ENCODE results near the gene GLCE. TPM values are rescaled to one million over a fixed set of nuclear protein-coding genes. Genes with fewer than 3 reads are reported as not detected.
"Not testable (repeated sequence)": the region's sequence is repeated elsewhere in the genome, so short reads cannot be mapped to it uniquely, and the experiment has no call there.

The GLCE gene
- total RNA-seq, 1 donor from 2014 or later = 42.7 TPM

DNA sequence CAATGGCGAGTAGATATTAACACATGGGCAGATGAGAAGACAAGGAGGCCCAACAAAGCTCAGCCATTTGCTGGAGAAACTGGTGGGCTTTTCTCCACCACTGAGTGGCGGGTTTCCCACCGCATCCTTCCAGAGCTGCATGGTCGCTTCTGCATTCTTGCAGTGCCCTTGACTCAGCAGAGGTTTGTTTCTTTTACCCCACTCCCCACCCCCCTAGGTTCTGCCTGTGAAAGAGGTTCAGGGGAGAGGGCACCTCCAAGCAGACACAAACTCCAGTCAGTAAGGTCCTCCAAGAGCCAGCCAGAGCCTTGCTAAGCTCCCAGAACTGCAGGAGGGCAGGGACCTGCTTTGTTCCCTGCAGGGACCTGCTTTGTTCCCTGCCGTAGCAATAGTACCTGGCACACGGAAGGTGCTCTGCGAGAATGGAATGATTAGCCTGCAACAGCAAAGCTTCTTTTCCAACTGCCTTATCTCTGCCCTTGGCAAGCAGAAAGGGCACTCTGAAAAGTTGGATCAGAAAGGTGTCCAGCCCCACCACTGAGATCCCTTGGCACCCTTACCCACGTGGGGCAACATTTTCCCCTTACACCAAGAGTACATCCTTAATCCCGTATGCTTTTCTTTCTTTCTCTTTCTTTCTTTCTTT, 139.6 kb downstream of the GLCE start:
- DNase-seq = no peak

DNA sequence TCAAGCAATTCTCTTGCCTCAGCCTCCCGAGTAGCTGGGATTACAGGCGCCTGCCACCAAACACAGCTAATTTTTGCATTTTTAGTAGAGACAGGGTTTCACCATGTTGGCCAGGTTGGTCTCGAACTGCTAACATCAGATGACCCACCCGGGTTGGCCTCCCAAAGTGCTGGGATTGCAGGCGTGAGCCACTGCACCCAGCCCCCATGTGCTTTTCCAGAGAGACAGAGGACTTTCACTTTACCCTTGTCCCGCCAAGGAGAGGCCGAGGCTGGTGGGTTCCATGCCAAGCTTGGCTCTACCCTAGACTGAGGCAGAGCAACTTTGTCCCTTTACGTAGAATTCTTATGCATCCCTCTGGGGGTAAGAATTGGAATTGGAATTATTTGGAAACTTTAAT, 140.7 kb downstream of the GLCE start:
- not testable (repeated sequence) for DNase-seq

DNA sequence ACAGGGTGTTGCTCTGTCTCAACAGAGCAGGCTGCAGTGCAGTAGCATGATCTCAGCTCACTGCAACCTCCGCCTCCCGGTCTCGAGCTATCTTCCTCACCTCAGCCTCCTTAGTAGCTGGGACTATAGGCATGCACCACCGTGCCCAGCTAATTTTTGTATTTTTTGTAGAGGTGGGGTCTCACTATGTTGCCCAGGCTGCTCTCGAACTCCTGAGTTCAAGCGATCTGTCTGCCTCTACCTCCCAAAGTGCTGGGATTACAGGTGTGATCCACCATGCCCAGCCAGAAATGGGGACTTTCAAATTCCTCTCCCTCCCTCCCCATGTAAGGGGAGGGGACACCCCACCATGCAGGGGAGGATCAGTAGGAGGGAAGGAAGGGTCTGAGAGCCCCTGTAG, 141.7 kb downstream of the GLCE start:
- DNase-seq = not testable (repeated sequence)

DNA sequence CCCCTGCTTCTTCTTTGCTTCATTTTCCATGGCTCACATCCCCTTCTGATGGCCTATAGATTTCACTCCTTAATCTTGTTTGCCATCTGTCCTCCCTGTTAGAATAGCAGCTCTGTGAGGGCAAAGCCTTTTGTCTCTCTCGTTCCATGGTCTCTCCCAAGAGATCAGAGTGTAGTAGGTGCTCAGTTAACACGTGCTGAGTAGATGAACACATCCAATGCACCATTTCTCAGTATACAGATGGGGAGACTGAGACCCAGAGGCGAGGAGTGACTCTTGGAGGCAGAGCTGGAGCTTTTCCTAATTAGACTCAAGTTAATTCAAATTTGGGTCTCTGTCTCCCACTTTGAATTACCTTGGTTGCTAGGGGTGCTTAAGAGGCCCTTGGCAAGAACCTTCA, 142.5 kb downstream of the GLCE start:
- DNase-seq = no peak

DNA sequence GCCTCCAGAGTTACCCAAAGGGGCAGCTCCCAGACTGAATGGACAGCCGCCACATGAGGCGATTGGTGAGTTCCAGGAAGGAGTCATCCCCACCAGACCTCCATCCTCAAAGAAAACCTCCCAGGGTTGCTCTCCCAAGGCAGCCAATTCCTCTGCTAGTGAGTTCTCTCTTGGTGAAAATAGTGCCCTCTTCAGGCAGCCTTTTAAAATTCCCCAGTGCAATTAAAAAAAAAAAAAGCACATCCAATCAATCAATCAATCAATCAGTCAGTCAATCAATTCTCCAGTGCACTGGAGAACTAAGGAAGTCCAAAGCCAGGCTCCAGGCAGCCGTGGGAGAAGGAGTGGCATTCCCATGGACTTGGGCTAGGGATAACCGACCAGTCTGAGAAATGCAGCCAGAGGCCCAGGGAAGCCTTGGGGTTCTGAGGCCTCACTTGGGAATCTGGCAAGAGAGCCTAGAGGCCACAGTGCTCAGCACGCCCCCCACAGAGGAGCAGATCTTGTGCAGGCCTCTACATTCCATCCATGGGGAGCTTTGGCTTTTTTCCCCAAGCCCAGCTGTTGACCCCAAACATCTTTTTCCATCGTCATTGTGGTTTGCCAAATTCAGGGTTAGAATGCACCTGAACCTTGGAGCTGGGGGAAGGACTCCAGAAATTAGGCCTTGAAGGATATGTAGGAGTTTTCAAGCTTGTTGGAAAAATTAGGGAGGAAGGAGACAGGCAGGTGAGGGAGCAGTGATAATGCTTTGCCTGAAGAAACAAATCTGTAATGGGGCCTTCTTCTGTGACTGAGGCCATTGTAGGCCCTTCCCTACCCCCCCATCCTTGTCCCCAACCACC, 143.1 kb downstream of the GLCE start:
- no peak for DNase-seq

DNA sequence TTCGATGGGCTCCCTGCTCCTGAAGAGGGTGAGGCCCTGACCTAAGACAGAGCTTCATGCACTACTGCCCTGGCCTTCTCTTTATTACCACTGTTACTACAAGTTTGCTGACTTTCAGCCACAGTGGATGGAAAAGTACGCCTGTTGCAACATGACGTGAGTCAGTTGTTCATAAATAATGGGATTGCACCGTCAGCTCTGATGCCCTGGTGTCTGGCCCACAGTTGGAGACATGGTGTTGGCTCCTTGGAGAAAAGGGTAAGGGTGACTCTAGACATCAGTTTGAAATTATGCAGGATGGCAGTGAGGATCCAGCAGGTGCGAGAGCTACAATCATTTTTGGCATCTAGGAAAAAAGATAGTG, 143.7 kb downstream of the GLCE start:
- DNase-seq = no peak

DNA sequence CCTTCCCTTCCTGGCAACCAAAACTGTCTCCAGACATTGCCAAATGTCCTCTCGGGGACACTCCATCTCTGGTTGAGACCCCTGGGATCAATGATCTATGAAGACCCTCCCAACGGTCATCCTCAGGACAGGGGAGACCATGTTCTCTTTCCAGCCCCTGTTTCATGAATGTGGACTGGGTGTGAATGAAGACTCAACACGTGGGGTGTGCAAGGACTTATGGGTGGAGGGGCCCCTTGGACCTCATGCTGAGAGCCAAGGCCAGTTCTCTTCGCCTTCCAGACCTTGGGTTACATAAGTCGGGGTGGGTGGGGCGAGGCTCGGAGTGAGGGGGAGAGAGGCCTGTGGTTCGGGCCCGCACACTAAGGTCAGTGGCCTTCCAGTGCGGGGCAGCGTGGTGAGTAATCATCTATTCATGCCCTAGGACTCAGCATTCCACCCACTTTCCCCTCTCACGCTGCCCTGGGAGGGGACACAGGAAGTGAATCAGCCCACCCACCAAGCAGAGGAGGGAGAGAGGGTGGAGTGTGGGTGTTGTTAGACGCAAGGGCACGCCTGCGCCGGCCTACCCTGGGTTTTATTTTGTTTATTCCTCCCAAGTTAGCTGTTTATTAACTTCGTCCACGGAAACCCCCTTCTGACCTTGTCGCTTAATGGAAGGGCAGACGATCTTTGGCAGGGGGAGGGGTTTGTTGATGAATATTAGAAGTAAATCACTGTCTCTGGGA, 144.9 kb downstream of the GLCE start:
- DNase-seq = no peak

DNA sequence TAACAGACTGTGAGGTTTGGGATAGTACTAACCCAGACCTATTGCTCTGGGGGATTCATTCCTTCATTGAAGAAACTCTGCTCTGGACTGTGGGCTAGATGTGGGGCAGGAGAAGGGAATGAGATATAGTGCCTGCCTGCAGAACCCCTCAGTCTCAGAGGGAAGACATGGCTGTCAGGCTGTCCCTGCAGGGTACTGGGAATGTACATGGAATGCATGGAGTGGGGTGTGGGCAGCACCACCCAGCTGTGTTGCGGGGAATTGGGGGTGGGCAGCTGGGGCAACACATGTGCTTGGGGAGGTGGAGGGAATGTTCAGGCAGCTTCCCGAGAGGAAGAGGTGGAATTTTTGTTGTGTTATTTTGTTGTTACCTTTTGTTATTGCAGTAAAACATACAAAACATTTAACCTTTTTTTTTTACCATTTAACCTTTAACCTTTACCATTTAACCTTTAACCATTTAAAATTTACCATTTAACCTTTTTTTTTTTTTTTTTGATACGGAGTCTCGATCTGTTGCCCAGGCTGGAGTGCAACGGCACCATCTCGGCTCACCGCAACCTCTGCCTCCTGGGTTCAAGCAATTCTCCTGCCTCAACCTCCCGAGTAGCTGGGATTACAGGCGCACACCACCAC, 145.6 kb downstream of the GLCE start:
- DNase-seq = no peak

DNA sequence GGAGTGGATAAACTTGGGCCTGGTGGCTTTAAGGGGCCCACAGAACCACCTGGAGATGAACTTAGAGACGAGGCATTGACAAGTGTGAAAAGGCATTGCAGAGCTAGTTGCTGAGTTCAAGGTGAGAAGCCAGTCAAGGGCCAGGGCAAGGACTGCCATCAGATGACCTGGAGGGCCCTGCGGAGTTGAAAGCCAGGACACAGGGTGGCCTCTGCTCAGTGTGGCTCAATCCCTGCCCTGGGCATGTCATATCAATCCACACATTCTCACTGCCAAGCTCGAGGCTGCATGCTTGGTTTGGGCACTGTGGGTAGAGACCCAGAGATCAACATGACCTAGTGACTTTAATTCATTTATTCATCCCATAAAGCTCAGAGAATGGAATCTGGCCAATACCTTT, 147.5 kb downstream of the GLCE start:
- DNase-seq = no peak

DNA sequence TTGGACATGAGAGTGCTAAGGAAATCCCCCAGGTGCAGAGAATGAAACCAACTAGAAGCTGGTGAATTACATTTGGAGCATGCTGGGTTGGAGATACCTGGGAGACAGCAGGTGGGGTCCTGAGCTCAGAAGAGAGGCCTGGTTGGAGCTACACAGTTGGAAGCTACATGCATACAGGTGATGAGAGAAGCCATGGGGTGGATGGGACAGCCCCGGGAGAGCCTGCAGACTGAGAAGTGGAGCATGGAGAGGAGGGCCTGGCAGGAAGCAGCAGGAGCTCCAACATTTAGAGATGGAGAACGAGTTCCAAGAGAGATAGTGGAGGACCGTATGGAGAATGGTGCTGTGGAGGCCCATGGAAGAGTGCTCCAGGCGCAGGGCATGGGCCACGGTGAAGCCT, 148.5 kb downstream of the GLCE start:
- DNase-seq = no peak

DNA sequence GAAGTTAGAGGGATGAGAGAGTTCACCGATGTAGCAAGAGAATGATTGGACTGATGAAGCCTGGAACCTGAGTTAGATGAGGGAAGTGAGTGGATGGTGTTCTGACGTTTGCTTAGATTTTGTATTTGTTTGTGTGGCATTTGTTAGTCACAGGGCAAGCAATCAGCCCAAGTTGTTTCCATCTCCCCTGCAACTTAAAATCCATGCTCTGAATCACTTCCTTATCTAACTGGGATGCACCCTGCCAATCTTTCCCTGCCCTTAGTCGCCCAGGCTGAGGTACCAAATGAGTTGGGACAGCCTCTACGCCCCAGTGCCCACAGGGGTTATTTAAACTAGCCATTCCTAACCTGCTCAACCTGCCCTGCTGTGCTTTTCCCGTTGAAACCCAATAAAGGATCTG, 150.9 kb downstream of the GLCE start:
- DNase-seq = no peak

DNA sequence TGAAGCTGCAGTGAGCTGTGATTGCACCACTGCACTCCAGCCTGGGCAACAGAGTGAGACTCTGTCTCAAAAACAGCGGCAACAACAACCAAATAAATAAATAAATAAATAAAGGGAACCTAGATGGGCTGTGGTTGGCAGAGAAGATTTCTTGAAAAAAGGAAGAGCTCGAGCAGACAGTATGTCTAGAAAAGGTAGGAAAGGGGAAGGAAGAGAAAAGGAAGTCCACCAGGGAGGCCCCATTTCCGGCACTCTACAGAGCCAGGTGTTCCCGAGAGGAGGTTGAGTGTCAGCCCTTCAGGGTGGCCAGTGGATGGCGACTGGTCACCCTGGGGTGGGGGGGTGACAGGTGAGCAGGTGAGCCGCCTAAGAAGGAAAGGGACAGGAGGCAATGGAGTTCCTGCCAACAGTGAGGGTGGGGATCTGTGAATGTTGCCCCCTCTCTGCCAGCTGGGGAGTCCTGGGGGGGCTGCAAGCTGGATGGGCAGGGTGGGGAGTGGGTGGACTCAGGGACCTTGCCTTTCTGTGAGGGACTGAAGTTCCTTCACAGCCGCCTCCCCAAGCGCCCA, 153.1 kb downstream of the GLCE start:
- no peak for DNase-seq

DNA sequence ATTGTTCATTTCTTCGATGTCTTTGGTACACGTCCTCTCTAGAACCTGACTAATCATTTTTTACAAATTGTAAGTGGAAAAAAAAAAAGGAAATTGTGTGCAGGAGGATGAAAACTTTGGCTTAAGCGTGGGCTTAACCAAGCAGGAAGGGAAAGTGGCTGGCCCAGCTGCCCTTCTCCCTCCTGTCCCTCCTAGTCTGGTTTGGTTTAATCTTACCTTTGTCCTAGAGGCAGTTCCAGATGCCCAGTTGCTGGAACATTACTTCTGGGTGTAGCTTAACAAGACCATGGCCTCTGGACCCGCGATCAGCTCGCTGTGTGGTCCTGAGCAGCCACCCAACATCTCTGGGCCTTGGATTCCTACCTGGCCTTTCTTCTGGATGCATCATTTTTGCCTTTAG, 153.7 kb downstream of the GLCE start:
- no peak for DNase-seq

DNA sequence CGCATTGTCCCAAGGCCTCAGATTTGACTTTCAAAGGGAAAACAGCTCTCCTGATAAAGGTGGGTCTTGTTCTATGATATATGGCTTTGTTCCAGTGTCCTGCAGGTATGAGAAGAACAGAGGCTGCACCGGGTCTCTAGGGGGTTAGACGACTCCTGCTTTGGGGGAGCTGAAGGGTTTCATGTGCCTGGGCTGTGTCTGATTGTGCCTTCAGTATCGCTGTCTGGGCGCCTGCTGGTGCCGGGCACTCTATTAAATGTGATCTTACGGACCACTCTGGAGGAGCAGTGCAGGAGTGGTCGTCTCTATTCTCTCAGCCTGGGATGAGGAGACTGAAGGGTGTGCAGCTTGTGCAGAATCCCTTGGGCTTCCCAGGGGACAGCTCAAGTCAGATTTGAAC, 154.3 kb downstream of the GLCE start:
- DNase-seq = no peak

DNA sequence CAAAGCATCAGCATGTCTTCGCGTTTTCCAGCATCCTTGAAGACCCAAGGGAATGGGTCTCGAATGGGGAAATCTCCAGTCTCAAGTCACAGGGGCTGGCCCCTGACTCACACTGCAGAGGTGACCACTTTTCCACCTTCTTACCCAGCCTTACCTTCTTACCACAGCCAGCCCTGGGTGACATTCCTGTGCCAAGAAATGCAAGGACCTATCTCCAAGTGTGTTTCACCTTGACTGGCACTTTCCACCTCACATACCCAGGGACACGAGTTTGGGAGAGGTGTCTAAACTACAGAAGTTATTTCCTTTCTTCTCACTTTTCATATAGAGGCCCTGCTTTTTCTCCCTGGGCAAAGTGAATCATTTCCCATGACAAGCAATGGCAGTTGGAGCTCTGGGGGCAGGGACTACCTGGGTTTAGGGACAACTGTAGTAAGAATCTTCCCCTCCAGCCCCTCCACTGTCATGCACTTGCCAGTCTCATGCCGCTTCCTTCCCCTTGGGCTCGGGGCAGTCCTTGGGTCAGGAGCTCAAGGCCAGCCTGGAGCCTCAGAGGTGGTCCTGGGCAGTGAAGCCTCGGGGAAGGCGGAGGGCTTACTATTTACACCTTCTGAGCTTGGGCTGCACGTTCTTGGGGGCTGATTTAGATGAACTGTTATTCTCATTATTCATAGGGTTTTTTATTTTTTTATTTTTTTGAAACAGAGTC, 155.1 kb downstream of the GLCE start:
- DNase-seq = no peak

DNA sequence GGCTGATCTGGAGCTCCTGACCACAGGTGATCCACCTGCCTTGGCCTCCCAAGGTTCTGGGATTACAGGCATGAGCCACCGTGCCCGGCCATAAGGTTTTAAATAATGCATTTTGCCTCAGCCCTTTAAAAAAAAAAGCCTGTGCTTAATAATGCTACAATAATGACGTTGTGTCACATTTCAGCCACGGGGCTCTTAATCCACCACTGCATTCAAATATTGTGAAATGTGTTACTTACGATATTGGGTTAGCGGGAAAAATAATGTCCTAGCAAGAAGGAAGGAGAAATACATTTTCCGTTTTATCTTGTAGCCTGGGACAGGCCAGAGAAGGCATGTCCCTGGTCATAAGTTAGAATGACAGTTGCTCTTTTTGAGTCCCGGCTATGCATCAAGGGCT, 155.9 kb downstream of the GLCE start:
- DNase-seq = no peak

DNA sequence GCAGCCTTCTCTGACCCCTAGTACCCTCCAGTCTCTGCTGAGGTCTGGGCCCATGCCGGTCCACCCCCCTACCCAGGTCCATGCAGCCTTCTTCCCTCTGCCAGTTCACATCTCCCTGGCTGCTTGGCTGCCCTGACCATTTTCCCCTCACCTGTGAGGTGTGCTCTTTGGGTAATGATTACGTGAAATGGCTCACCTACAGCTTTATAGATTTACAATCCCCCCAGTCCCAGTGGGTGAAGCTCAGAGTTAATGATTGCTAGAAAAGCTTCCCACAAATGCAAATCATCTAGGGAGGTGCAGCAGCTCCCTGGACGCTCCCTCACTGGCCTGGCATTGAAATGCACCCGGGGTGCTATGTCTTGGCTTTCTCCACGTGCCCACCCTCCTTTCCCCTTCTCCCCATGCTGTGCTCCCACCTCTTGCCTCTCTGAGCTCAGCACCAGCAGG, 157.0 kb downstream of the GLCE start:
- DNase-seq = no peak

DNA sequence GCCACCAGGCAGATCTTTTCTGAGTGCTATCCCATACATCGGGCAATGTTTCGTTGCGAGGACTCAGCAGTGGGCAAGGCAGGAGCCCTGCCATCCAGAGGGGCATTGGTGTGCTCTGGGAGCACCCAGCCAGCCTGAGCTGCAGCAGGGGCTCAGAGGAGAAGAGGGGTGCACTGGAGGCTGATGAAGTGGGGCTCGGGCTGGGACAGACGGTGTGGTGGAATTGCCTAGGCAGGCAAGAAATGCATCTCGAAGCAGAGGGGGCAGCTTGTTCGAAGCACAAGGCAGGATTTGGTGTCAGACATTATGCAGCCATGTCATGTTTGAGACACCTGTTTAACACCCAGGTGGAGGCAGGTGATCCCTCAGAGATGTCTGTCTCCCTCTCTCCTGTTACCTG, 157.6 kb downstream of the GLCE start:
- DNase-seq = no peak

DNA sequence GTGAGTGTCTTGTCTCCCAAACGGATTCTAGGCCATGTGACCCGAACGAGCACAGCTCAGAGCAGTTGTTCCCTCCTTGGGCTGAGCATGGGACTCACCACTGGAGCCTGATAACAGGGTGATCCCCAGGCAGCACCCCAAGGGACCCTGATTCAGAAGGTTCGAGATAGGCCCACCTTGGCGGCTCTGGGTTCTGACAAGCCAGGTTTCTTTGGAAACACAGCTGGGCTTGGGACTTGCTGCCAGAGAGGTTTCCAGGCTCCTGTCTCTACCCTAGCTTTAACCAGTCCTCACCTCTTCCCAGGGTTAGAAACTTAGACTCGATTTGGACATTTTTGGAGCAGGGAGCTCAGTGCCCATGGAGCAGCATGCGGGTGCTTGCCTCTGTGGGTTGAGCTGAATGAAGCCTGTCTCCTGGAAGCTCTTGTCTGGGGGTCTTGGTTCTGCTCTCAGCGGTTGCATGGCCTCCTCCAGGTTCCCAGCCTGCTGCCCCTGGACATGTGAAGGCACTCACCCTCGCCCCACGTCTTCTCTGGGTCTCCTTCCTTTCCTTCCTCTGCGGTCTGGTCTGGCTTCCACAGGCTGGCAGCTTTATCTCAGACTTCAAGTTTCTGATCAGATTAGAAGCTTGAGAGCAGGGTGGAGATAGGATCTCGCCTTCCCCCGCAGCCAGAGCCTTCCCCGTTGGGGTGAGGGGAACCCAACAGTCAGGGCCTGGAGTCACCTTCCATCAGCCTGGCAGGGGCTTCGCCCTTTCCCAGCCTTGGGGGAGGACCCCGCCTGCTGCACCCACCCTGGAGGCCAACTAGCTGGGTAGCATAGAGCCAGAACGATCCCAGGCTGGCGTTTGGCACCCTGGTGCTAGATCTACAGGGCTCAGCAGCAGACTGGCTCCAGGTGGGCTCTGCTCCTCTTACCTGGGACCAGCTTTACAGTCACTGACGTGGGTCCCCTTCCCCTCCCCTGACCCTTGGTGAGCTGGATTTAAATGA, 159.2 kb downstream of the GLCE start:
- no peak for DNase-seq

DNA sequence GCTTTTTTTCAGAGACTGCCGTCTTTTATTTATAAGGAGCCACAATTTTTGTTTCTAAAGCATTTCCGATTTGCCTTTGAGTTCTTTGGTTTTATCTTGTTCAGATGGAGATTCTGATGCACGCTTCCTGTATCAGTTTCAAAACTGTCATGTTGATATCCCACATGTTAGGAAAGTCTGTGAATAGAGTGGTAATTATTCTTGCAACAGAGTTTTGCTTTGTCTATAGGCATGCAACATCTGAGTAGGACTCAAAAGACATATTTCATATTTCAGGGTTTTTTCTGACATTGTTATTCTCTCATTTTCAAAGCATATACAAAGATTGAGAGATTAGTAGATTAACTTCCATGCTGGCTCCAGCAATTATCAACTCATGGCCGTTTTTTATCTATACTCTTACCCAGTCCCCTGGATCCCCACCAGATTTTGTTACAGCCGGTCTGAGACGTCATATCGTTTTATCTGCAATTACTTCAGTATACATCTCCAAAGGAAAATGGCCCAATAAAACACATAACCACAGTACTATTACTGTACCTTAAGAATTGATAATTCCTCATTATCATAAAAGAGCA, 160.6 kb downstream of the GLCE start:
- no peak for DNase-seq
